GM23338 (cell line): ENCODE data around the gene GMEB2. TPM values are rescaled to one million over a fixed set of nuclear protein-coding genes. Genes with fewer than 3 reads are reported as not detected.

Experiments used
- ATAC-seq: fragments of 200-7000 bp; cut with Tn5 transposase; 3 replicates; pipeline ENCODE4 v1.9.1; 2020
- DNase-seq: peaks from one replicate; pipeline ENCODE4 v3.0.0-alpha.2; 2015; ENCODE audit warnings: low spot score
- H2AFZ ChIP-seq: fragments of 200-600 bp; sonication (generic); 2 replicates; pipeline ENCODE4 v1.8.0; 2016; ENCODE audit warnings: antibody characterized with exemption, mild to moderate bottlenecking, moderate library complexity
- H3F3A ChIP-seq: fragments of 200-600 bp; sonication (generic); replicated peaks from 2 replicates; pipeline ENCODE4 v1.8.0; 2017; ENCODE audit warnings: antibody characterized with exemption, mixed run types, low read depth
- H3K27ac ChIP-seq: fragments of 200-600 bp; sonication (generic); 2 replicates; pipeline ENCODE4 v1.6.1; 2016; ENCODE audit warnings: low read depth
- H3K27me3 ChIP-seq: fragments of 200-600 bp; sonication (generic); 2 replicates; pipeline ENCODE4 v1.8.0; 2016; ENCODE audit warnings: mild to moderate bottlenecking, mixed run types, moderate library complexity; ENCODE audit not compliant: insufficient read depth
- H3K36me3 ChIP-seq: fragments of 200-600 bp; sonication (generic); 2 replicates; pipeline ENCODE4 v1.8.0; 2016; ENCODE audit warnings: mild to moderate bottlenecking; ENCODE audit not compliant: insufficient read depth
- H3K4me1 ChIP-seq: fragments of 200-600 bp; sonication (generic); 2 replicates; pipeline ENCODE4 v1.8.0; 2016; ENCODE audit warnings: mild to moderate bottlenecking, moderate library complexity; ENCODE audit not compliant: insufficient read depth
- H3K4me2 ChIP-seq: fragments of 200-600 bp; sonication (generic); 2 replicates; pipeline ENCODE4 v1.7.1; 2017; ENCODE audit warnings: mixed run types
- H3K4me3 ChIP-seq: fragments of 200-600 bp; sonication (generic); 2 replicates; pipeline ENCODE4 v1.6.1; 2016; ENCODE audit warnings: mixed run types
- H3K79me2 ChIP-seq: fragments of 200-600 bp; sonication (generic); replicated peaks from 2 replicates; pipeline ENCODE4 v1.8.0; 2017; ENCODE audit warnings: mild to moderate bottlenecking; ENCODE audit not compliant: insufficient read depth
- H3K9me2 ChIP-seq: fragments of 200-600 bp; sonication (generic); 2 replicates; pipeline ENCODE4 v1.8.0; 2017; ENCODE audit not compliant: insufficient read depth
- H4K20me1 ChIP-seq: fragments of 200-600 bp; sonication (generic); replicated peaks from 2 replicates; pipeline ENCODE4 v1.8.0; 2017; ENCODE audit warnings: mild to moderate bottlenecking; ENCODE audit not compliant: insufficient read depth
- H3K27ac Mint-ChIP-seq: 2 replicates; pipeline ENCODE4 v1.8.0; 2020; ENCODE audit warnings: inconsistent platforms, mild to moderate bottlenecking, moderate library complexity, mixed read lengths
- H3K27me3 Mint-ChIP-seq: 3 replicates; pipeline ENCODE4 v1.8.0; 2022; ENCODE audit warnings: low read depth, mild to moderate bottlenecking, moderate library complexity, mixed read lengths, inconsistent platforms; ENCODE audit not compliant: insufficient read depth, poor library complexity
- H3K36me3 Mint-ChIP-seq: 3 replicates; pipeline ENCODE4 v1.8.0; 2021; ENCODE audit warnings: low read depth, mild to moderate bottlenecking, inconsistent platforms, moderate library complexity, mixed read lengths
- H3K4me1 Mint-ChIP-seq: 3 replicates; pipeline ENCODE4 v1.8.0; 2020; ENCODE audit warnings: mild to moderate bottlenecking, inconsistent platforms, mixed read lengths
- H3K4me3 Mint-ChIP-seq: 3 replicates; pipeline ENCODE4 v1.8.0; 2021; ENCODE audit warnings: moderate library complexity, mild to moderate bottlenecking, inconsistent platforms, mixed read lengths
- H3K9me3 Mint-ChIP-seq: 3 replicates; pipeline ENCODE4 v1.8.0; 2020; ENCODE audit warnings: moderate library complexity, mild to moderate bottlenecking, inconsistent platforms, mixed read lengths
- EZH2 ChIP-seq: fragments of 200-600 bp; sonication (generic); IDR thresholded peaks from one replicate; pipeline ENCODE4 v1.8.0; 2017; ENCODE audit warnings: antibody characterized with exemption, mild to moderate bottlenecking, low read depth; ENCODE audit not compliant: unreplicated experiment
- NANOG ChIP-seq: IDR thresholded peaks from 2 replicates; pipeline ENCODE4 v1.6.1; 2016; ENCODE audit warnings: antibody characterized with exemption, borderline replicate concordance
- STAT1 ChIP-seq: IDR thresholded peaks from one replicate; pipeline ENCODE4 v1.6.1; 2016; ENCODE audit warnings: antibody characterized with exemption; ENCODE audit not compliant: unreplicated experiment
- ZNF331 ChIP-seq: fragments of 250-450 bp; sonication (Bioruptor Pico); IDR thresholded peaks from 2 replicates; pipeline ENCODE4 v1.5.0; 2020; ENCODE audit warnings: low read depth, mild to moderate bottlenecking, moderate library complexity
- polyA plus RNA-seq: library from polyadenylated mRNA; unstranded; fragments of >200 nt; fragmentation: Nextera tagmentation; extraction: Ambion mirVana; gene quantifications from 2 replicates; pipeline ENCODE4 v1.2.1, GENCODE V29; 2016
- total RNA-seq: library from RNA; depleted of rRNA; stranded (reverse); fragments of >200 nt; shearing (Covaris generic); gene quantifications from 2 replicates; pipeline ENCODE4 v1.2.3, GENCODE V29; 2014
- TF ChIP-seq, protein P1 (sequence below): IDR thresholded peaks from one replicate; pipeline ENCODE4 v1.6.1; 2018; ENCODE audit warnings: antibody characterized with exemption; ENCODE audit not compliant: unreplicated experiment
- TF ChIP-seq, protein P2 (sequence below): IDR thresholded peaks from 2 replicates; pipeline ENCODE4 v1.6.1; 2016; ENCODE audit warnings: antibody characterized with exemption
- TF ChIP-seq, protein P3 (sequence below), 2 experiments: fragments of 200-600 bp in 1 of 2; sonication (generic) in 1 of 2; conservative IDR thresholded peaks; 2 replicates each; pipeline versions ENCODE4 v1.5.1 to v1.6.1; 2016 to 2017; ENCODE audit warnings: antibody characterized with exemption in 2 of 2, low read depth in 2 of 2, mild to moderate bottlenecking in 2 of 2, moderate library complexity in 1 of 2

The GMEB2 gene
- total and polyA plus RNA-seq, 2 experiments from 2014 or later = 4.4 to 20.6 TPM

DNA sequence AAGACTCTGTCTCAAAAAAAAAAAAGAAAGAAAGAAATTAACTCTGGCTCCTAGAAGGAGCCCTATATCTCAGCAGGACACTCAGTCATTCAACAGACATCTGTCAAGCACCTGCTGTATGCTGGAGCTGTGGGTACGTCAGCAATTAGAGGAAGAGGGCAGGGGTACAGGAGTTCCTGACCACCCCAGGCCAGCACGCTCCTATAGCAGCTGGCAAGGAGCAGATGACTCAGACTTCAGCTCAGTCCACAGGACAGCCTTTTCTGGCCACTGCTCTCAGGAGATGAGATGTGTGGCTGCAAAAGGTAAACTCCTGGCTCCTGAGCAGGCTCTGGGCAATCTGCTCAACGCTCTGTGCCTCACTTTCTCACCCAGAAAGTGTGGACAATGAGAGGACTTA, 29.6 kb upstream of the GMEB2 start:
- no peak for TF ChIP-seq ZNF331 (CRISPR knock-in tag)
- TF ChIP-seq EZH2 = no peak
- TF ChIP-seq, protein P1, sequence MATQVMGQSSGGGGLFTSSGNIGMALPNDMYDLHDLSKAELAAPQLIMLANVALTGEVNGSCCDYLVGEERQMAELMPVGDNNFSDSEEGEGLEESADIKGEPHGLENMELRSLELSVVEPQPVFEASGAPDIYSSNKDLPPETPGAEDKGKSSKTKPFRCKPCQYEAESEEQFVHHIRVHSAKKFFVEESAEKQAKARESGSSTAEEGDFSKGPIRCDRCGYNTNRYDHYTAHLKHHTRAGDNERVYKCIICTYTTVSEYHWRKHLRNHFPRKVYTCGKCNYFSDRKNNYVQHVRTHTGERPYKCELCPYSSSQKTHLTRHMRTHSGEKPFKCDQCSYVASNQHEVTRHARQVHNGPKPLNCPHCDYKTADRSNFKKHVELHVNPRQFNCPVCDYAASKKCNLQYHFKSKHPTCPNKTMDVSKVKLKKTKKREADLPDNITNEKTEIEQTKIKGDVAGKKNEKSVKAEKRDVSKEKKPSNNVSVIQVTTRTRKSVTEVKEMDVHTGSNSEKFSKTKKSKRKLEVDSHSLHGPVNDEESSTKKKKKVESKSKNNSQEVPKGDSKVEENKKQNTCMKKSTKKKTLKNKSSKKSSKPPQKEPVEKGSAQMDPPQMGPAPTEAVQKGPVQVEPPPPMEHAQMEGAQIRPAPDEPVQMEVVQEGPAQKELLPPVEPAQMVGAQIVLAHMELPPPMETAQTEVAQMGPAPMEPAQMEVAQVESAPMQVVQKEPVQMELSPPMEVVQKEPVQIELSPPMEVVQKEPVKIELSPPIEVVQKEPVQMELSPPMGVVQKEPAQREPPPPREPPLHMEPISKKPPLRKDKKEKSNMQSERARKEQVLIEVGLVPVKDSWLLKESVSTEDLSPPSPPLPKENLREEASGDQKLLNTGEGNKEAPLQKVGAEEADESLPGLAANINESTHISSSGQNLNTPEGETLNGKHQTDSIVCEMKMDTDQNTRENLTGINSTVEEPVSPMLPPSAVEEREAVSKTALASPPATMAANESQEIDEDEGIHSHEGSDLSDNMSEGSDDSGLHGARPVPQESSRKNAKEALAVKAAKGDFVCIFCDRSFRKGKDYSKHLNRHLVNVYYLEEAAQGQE = no peak
- TF ChIP-seq, protein P2, sequence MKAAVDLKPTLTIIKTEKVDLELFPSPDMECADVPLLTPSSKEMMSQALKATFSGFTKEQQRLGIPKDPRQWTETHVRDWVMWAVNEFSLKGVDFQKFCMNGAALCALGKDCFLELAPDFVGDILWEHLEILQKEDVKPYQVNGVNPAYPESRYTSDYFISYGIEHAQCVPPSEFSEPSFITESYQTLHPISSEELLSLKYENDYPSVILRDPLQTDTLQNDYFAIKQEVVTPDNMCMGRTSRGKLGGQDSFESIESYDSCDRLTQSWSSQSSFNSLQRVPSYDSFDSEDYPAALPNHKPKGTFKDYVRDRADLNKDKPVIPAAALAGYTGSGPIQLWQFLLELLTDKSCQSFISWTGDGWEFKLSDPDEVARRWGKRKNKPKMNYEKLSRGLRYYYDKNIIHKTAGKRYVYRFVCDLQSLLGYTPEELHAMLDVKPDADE = no peak
- Histone ChIP-seq H3K4me3 (no peak overlapping the region), H3K4me2 (no peak overlapping the region), H3K36me3 (no peaks in the 10 kb centered on the region), H3K9me2 (no peaks in the 10 kb centered on the region), H3F3A (peaks cover 10% of the 10 kb centered on the region), H4K20me1 (no peaks in the 10 kb centered on the region; the same call in 1 of the 2 replicates), H3K27ac (no peak overlapping the region), H3K79me2 (peaks cover 8% of the 10 kb centered on the region), H3K27me3 (no peaks in the 10 kb centered on the region), H2AFZ (no peak overlapping the region), H3K4me1 (peaks cover 19% of the 10 kb centered on the region)
- H3K4me3 Mint-ChIP-seq = no peak overlapping the region
- no peak overlapping the region for H3K27ac Mint-ChIP-seq
- no peak for ATAC-seq
- H3K9me3 Mint-ChIP-seq = no peaks in the 10 kb centered on the region
- H3K27me3 Mint-ChIP-seq = peaks cover 10% of the 10 kb centered on the region
- no peak for DNase-seq
- peaks cover 35% of the 10 kb centered on the region for H3K4me1 Mint-ChIP-seq
- H3K36me3 Mint-ChIP-seq = peaks cover 14% of the 10 kb centered on the region; the same call in 2 of the 3 replicates

DNA sequence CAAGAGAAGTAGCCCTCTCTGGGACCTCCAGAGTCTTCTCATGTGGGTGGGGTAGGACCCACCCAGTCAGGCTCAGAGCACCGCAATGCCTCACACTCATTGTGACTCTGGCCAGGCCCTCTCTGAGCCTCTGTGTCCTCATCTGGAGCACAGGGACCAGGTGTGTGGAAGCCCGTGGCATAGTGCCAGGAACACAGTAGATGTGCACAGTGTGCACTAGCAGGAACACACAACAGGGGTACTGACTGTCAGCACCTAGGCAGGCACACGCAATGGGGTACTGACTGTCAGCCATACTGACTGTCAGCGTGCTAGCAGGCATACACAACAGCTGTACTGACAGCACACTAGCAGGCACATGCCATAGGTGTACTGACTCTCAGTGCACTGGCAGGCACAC, 28.3 kb upstream of the GMEB2 start:
- Mint-ChIP-seq H3K4me1 (peaks cover 40% of the 10 kb centered on the region), H3K9me3 (no peaks in the 10 kb centered on the region), H3K36me3 (peaks cover 9% of the 10 kb centered on the region; the same call in 2 of the 3 replicates), H3K27ac (no peak overlapping the region), H3K27me3 (peaks cover 15% of the 10 kb centered on the region), H3K4me3 (no peak overlapping the region)
- Histone ChIP-seq H3K36me3 (no peaks in the 10 kb centered on the region), H3K4me1 (peaks cover 20% of the 10 kb centered on the region), H3K79me2 (peaks cover 11% of the 10 kb centered on the region), H3K27ac (no peak overlapping the region), H3F3A (peaks cover 10% of the 10 kb centered on the region), H3K4me2 (no peak overlapping the region), H4K20me1 (no peaks in the 10 kb centered on the region; the same call in 1 of the 2 replicates), H2AFZ (no peak overlapping the region), H3K4me3 (no peak overlapping the region), H3K27me3 (no peaks in the 10 kb centered on the region), H3K9me2 (no peaks in the 10 kb centered on the region)
- TF ChIP-seq, protein P1 = no peak
- TF ChIP-seq STAT1 (no peak), NANOG (no peak)
- TF ChIP-seq, protein P2 = no peak
- TF ChIP-seq, protein P3, sequence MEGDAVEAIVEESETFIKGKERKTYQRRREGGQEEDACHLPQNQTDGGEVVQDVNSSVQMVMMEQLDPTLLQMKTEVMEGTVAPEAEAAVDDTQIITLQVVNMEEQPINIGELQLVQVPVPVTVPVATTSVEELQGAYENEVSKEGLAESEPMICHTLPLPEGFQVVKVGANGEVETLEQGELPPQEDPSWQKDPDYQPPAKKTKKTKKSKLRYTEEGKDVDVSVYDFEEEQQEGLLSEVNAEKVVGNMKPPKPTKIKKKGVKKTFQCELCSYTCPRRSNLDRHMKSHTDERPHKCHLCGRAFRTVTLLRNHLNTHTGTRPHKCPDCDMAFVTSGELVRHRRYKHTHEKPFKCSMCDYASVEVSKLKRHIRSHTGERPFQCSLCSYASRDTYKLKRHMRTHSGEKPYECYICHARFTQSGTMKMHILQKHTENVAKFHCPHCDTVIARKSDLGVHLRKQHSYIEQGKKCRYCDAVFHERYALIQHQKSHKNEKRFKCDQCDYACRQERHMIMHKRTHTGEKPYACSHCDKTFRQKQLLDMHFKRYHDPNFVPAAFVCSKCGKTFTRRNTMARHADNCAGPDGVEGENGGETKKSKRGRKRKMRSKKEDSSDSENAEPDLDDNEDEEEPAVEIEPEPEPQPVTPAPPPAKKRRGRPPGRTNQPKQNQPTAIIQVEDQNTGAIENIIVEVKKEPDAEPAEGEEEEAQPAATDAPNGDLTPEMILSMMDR (conservative IDR thresholded peaks at IDR 0.05; ENCODE audit: low read depth in 2 of 2) = no peak
- no peak for DNase-seq
- ATAC-seq = no peak
